Mammary epithelial cell (primary cell): Measurements from ENCODE around the gene OVOL2.

Experiments
- EZH2 ChIP-seq: IDR thresholded peaks from 2 replicates; pipeline ENCODE4 v1.6.1; 2012; ENCODE audit warnings: low read length, inconsistent platforms, borderline replicate concordance
- TF ChIP-seq, protein P1 (sequence below), 2 donors: IDR thresholded peaks in 1 of 2; conservative IDR thresholded peaks in 1 of 2; 2 replicates each; pipeline ENCODE4 v1.5.1; 2011 to 2012; ENCODE audit warnings: inconsistent platforms in 2 of 2, low read length in 2 of 2, mild to moderate bottlenecking in 2 of 2, control low read depth in 1 of 2, low read depth in 1 of 2; ENCODE audit not compliant: insufficient read depth in 1 of 2; ENCODE audit errors: extremely low read depth in 1 of 2

DNA sequence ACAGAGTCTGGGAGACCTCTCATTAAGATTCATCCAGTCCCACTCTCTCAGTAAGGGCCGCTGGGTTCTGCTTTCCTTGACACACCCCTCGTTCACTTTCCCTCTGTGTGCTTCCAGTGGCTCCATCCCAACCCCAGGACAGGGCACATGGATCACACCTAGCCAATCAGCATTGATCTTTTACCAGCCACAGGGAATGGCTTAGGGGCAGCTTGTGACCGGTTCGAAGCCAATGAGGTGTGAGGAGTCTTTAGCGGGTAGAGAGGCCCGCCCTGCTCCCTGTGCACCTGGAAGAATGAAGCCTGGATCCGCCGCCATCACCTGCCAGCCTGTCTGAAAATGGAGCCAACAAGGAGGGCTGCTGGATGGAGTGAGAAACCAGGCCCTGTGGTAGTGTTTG is 35.2 kb upstream of the OVOL2 start:
- TF ChIP-seq, protein P1, sequence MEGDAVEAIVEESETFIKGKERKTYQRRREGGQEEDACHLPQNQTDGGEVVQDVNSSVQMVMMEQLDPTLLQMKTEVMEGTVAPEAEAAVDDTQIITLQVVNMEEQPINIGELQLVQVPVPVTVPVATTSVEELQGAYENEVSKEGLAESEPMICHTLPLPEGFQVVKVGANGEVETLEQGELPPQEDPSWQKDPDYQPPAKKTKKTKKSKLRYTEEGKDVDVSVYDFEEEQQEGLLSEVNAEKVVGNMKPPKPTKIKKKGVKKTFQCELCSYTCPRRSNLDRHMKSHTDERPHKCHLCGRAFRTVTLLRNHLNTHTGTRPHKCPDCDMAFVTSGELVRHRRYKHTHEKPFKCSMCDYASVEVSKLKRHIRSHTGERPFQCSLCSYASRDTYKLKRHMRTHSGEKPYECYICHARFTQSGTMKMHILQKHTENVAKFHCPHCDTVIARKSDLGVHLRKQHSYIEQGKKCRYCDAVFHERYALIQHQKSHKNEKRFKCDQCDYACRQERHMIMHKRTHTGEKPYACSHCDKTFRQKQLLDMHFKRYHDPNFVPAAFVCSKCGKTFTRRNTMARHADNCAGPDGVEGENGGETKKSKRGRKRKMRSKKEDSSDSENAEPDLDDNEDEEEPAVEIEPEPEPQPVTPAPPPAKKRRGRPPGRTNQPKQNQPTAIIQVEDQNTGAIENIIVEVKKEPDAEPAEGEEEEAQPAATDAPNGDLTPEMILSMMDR (conservative IDR thresholded peaks at IDR 0.05 in 1 of 2, IDR thresholded peaks at IDR 0.05 in 1 of 2; ENCODE audit: extremely low read depth in 1 of 2, insufficient read depth in 1 of 2, low read depth in 1 of 2, low read length in 2 of 2) = no peak
- no peak for TF ChIP-seq EZH2
